Mesothelial cell of epicardium (in vitro differentiated cells): ENCODE results near the gene MAP2K6. TPM values are rescaled to one million over a fixed set of nuclear protein-coding genes. Genes with fewer than 3 reads are reported as not detected.

Experiments
- DNase-seq, 2 experiments: peaks; one replicate each; pipeline ENCODE4 v3.0.0; 2021; ENCODE audit warnings: low spot score in 2 of 2; ENCODE audit not compliant: unreplicated experiment in 2 of 2
- H3K27ac Mint-ChIP-seq: 2 replicates; pipeline ENCODE4 v1.8.0; 2021; ENCODE audit warnings: mixed read lengths
- H3K27me3 Mint-ChIP-seq: 2 replicates; pipeline ENCODE4 v1.8.0; 2021; ENCODE audit warnings: low read depth, mixed read lengths
- H3K36me3 Mint-ChIP-seq: 2 replicates; pipeline ENCODE4 v1.8.0; 2021; ENCODE audit warnings: mixed read lengths
- H3K4me1 Mint-ChIP-seq: 2 replicates; pipeline ENCODE4 v1.8.0; 2021; ENCODE audit warnings: mixed read lengths
- H3K4me3 Mint-ChIP-seq: 2 replicates; pipeline ENCODE4 v1.8.0; 2021; ENCODE audit warnings: mild to moderate bottlenecking, moderate library complexity, mixed read lengths
- H3K9me3 Mint-ChIP-seq: 2 replicates; pipeline ENCODE4 v1.8.0; 2021; ENCODE audit warnings: mixed read lengths
- total RNA-seq: library from RNA; stranded (reverse); gene quantifications from 3 replicates; pipeline ENCODE4 v1.2.1, GENCODE V29; 2021
- TF ChIP-seq, protein P1 (sequence below): fragments of 200-600 bp; sonication (generic); IDR thresholded peaks from one replicate; pipeline ENCODE4 v1.5.0; 2021; ENCODE audit warnings: antibody characterized with exemption; ENCODE audit not compliant: unreplicated experiment

The MAP2K6 gene
- total RNA-seq, 1 donor from 2014 or later = 21.2 TPM

DNA sequence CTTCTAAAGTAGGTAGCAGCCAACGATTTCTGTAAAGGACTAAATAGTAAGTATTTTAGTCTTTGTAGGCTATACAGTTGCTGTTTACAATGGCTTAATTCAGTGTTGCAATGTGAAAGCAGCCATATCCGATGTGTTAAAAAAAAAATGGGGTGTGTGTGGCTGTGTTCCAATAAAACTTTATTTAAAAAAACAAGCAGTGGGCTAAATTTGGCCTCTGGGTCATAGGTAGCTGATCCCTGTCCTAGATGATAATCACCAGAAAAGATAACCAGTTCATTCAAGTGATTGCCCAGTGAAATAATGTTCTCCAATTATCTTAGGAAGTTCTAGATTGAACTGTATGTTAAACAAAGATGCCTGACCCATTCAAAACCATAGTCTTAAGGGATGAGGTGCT lies 124.3 kb downstream of the MAP2K6 start:
- TF ChIP-seq, protein P1, sequence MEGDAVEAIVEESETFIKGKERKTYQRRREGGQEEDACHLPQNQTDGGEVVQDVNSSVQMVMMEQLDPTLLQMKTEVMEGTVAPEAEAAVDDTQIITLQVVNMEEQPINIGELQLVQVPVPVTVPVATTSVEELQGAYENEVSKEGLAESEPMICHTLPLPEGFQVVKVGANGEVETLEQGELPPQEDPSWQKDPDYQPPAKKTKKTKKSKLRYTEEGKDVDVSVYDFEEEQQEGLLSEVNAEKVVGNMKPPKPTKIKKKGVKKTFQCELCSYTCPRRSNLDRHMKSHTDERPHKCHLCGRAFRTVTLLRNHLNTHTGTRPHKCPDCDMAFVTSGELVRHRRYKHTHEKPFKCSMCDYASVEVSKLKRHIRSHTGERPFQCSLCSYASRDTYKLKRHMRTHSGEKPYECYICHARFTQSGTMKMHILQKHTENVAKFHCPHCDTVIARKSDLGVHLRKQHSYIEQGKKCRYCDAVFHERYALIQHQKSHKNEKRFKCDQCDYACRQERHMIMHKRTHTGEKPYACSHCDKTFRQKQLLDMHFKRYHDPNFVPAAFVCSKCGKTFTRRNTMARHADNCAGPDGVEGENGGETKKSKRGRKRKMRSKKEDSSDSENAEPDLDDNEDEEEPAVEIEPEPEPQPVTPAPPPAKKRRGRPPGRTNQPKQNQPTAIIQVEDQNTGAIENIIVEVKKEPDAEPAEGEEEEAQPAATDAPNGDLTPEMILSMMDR = no peak
- Mint-ChIP-seq H3K27ac (no peak overlapping the region), H3K4me1 (no peaks in the 10 kb centered on the region), H3K9me3 (no peaks in the 10 kb centered on the region), H3K36me3 (peaks cover 55% of the 10 kb centered on the region), H3K4me3 (no peak overlapping the region), H3K27me3 (no peaks in the 10 kb centered on the region)
- no peak for DNase-seq

DNA sequence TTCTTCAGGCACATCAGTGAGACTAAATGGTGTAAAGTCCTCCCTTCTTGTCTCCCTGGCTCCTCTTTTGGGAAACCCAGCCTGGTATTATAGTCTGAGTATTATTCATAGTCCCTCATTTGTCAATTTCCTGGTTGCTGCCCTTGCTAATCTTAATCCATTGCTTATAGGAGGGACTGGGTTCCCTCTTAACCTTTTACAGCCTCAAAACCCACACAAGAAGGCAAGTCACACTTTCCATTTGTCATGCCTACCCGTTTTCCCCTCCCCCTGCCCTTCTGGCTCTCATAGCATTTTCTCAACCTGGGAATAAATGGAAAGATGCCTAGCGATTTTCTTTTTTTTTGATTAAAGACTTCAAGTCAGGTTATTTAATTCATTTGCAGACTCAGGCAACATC lies 124.8 kb downstream of the MAP2K6 start:
- H3K4me1 Mint-ChIP-seq = no peaks in the 10 kb centered on the region
- no peak overlapping the region for H3K4me3 Mint-ChIP-seq
- no peaks in the 10 kb centered on the region for H3K9me3 Mint-ChIP-seq
- no peaks in the 10 kb centered on the region for H3K27me3 Mint-ChIP-seq
- TF ChIP-seq, protein P1 = no peak
- DNase-seq = no peak
- no peak overlapping the region for H3K27ac Mint-ChIP-seq
- H3K36me3 Mint-ChIP-seq = peaks cover 56% of the 10 kb centered on the region

DNA sequence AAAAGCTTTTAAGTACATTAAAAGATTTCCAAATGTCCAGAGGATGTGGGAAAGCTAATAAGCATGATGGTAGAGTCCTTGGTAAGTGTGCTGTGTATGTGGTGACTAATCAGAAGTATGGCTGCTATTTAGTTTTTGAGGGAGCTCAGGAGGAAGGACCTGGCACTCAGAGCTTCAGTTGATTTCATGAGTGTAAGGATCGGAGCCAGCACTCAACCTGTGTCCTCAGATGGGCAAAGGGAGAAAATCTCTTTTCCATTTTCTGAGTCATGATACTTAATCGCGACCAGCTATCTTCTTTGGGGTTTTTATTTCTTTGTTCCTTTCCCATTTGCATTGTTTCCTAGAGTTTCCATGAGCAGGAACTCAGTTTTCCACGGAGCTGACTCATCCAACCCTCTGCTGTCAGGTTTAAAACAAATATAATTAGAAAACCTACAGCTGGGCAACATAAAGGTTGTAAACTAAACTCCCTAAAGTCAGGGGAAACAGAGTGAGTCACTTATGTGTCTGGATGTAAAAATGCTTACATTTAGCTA lies 125.4 kb downstream of the MAP2K6 start:
- H3K36me3 Mint-ChIP-seq = peaks cover 52% of the 10 kb centered on the region
- no peaks in the 10 kb centered on the region for H3K9me3 Mint-ChIP-seq
- H3K27ac Mint-ChIP-seq = no peak overlapping the region
- no peak for DNase-seq
- TF ChIP-seq, protein P1 = no peak
- no peak overlapping the region for H3K4me3 Mint-ChIP-seq
- no peaks in the 10 kb centered on the region for H3K27me3 Mint-ChIP-seq
- H3K4me1 Mint-ChIP-seq = no peaks in the 10 kb centered on the region

DNA sequence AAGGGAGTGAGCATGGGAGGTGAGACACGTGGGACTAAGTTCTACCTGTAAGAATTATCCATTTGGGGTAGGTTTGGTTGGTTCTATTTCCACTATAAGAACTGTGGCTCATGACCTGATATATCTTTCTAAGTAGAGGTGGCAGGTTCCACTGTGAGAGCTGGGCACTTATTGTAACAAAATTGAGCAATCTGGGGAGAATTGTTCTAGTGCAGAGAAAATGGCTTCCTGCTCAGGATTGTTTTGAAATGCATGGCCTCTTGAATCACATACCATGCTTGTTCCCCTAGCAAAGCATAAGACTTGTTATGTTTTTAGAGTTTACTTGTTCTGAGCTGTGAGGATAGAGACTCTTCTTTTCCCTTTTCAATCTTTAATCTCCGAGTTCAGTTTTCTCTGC lies 125.9 kb downstream of the MAP2K6 start:
- H3K27me3 Mint-ChIP-seq = no peaks in the 10 kb centered on the region
- TF ChIP-seq, protein P1 = no peak
- H3K36me3 Mint-ChIP-seq = peaks cover 52% of the 10 kb centered on the region
- H3K9me3 Mint-ChIP-seq = no peaks in the 10 kb centered on the region
- no peaks in the 10 kb centered on the region for H3K4me1 Mint-ChIP-seq
- no peak overlapping the region for H3K4me3 Mint-ChIP-seq
- no peak for DNase-seq
- no peak overlapping the region for H3K27ac Mint-ChIP-seq

DNA sequence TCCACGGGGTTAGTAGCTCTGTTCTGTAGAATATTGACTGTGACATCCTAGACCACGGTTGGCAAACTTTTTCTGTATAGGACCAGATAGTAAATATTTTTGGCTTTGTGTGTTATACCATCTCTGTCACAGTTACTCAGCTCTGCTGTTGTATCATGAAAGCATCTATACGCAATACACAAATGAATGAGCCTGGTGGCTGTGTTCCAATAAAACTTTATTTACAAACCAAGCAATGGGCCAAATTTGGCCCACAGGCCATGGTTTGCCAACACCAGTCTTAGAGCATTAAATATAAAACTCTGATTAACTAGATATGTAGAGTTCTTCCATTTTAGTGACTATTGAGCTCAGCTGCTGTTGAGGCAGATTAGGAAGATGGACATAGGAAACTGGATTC lies 132.7 kb downstream of the MAP2K6 start:
- no peak overlapping the region for H3K27ac Mint-ChIP-seq
- H3K9me3 Mint-ChIP-seq = no peaks in the 10 kb centered on the region
- no peak for DNase-seq
- no peaks in the 10 kb centered on the region for H3K4me1 Mint-ChIP-seq
- H3K36me3 Mint-ChIP-seq = peaks cover 17% of the 10 kb centered on the region
- H3K4me3 Mint-ChIP-seq = no peak overlapping the region
- no peaks in the 10 kb centered on the region for H3K27me3 Mint-ChIP-seq
- TF ChIP-seq, protein P1 = no peak

DNA sequence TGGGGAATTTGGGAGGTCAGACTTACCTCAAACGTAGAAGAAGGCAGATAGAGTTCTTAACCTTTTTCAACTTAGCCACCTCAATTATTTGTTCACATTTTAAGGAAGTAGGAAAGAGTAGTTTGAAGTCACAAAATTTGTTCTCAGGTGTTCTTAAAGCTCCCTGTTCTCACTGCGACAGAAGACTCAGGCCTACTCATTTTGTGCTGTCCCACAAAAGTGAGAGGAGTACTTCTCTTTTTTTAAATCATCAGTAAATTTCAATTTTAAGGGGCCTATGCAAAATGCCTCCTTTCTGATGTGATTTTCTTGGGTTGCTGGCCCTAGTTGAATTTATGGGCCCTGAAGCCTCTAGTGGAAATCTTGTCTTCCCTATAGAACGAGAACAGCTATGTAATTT lies 133.4 kb downstream of the MAP2K6 start:
- Mint-ChIP-seq H3K4me3 (no peak overlapping the region), H3K4me1 (no peaks in the 10 kb centered on the region), H3K36me3 (peaks cover 17% of the 10 kb centered on the region), H3K27ac (no peak overlapping the region), H3K9me3 (peaks cover 5% of the 10 kb centered on the region), H3K27me3 (no peaks in the 10 kb centered on the region)
- TF ChIP-seq, protein P1 = no peak
- no peak for DNase-seq
